ENCODE results near the gene ACTN3.

DNA sequence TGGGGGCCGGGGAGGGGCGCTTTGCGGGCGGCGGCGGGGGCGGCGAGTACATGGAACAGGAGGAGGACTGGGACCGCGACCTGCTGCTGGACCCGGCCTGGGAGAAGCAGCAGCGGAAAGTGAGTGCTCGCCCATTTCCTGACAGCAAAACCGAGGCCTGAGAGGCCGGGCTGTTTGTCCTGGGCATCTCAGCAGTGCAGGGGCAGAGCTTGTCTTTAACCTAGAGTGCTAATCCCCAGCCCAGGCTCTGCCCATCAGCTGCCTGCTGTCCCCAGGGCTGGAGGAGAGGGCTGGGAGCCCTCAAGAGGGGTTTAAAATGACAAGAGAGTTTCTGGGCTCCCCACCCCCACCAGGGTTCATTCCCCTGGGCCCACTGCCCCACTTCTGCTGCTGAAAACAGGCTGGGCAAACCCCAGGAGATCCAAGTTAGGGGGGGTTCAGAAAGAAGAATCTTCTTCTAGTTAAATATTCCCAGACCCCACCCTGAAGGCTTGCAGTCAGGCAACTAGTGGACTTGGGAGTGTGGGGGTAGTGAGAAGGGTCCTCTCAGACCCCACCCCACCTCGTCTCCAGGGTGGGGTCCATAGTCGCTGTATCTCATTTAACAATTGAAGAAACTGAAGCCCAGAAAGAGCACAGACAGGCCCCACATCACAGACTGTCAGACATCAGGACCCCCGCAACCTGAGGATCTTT is 411 bp downstream of the ACTN3 start:
- TF ChIP-seq, protein P1, sequence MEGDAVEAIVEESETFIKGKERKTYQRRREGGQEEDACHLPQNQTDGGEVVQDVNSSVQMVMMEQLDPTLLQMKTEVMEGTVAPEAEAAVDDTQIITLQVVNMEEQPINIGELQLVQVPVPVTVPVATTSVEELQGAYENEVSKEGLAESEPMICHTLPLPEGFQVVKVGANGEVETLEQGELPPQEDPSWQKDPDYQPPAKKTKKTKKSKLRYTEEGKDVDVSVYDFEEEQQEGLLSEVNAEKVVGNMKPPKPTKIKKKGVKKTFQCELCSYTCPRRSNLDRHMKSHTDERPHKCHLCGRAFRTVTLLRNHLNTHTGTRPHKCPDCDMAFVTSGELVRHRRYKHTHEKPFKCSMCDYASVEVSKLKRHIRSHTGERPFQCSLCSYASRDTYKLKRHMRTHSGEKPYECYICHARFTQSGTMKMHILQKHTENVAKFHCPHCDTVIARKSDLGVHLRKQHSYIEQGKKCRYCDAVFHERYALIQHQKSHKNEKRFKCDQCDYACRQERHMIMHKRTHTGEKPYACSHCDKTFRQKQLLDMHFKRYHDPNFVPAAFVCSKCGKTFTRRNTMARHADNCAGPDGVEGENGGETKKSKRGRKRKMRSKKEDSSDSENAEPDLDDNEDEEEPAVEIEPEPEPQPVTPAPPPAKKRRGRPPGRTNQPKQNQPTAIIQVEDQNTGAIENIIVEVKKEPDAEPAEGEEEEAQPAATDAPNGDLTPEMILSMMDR (IDR thresholded peaks at IDR 0.05; ENCODE audit: insufficient read depth, low read depth, low read length): no peak
- TF ChIP-seq EZH2 (IDR thresholded peaks at IDR 0.05; ENCODE audit: insufficient read depth, low read length): no peak

All from astrocyte (in vitro differentiated cells and primary cell).